ENCODE results near the gene MAN2C1. TPM values are rescaled to one million over a fixed set of nuclear protein-coding genes. Genes with fewer than 3 reads are reported as not detected.
"Not testable (repeated sequence)": the region's sequence is repeated elsewhere in the genome, so short reads cannot be mapped to it uniquely, and the experiment has no call there.

Gene MAN2C1
- total RNA-seq, 2 donors from 2014 or later: 115 to 176 TPM

GRCh38 chr15:75348034-75348561 lies 20.3 kb downstream of the MAN2C1 start:
- no peak for TF ChIP-seq CTCF (IDR thresholded peaks at IDR 0.05)
- H3K4me3 ChIP-seq: peak overlapping the region; percentile 96
- H3K27me3 ChIP-seq: no peaks in the 10 kb centered on the region
- peak overlapping the region; percentile 31 for H3K27ac ChIP-seq
- peak overlapping the region; percentile 81 to 90 for H3K9ac ChIP-seq (ENCODE audit: low read depth in 2 of 2, low read length in 2 of 2)
- peaks cover 5% of the 10 kb centered on the region for H3K4me1 ChIP-seq
- H3K9me3 ChIP-seq: no peaks in the 10 kb centered on the region
- intact Hi-C loops (cut with DNase I): no loop called here
- H3K36me3 ChIP-seq: no peaks in the 10 kb centered on the region
- DNase-seq: no peak

GRCh38 chr15:75347222-75348033 lies 21.0 kb downstream of the MAN2C1 start:
- intact Hi-C loops (cut with DNase I): no loop called here
- Histone ChIP-seq H3K4me1 (peaks cover 5% of the 10 kb centered on the region), H3K9ac (ENCODE audit: low read depth in 2 of 2, low read length in 2 of 2) (peak overlapping the region; percentile 81 to 90), H3K27ac (peak overlapping the region; percentile 50), H3K36me3 (no peaks in the 10 kb centered on the region), H3K9me3 (no peaks in the 10 kb centered on the region), H3K27me3 (no peaks in the 10 kb centered on the region), H3K4me3 (peak overlapping the region; percentile 96)
- DNase-seq: peak; percentile 85
- TF ChIP-seq CTCF (IDR thresholded peaks at IDR 0.05): no peak

GRCh38 chr15:75346796-75347221 lies 21.6 kb downstream of the MAN2C1 start, which contains the start of gene NEIL1:
Gene NEIL1 (plus strand): TSS chr15:75347039. CDS start chr15:75348906, 1,867 bp downstream.
- Histone ChIP-seq H3K36me3 (no peaks in the 10 kb centered on the region), H3K27me3 (no peaks in the 10 kb centered on the region), H3K9me3 (no peaks in the 10 kb centered on the region), H3K4me1 (peaks cover 5% of the 10 kb centered on the region), H3K4me3 (peak within 1 kb of the TSS; percentile 96), H3K27ac (peak within 1 kb of the TSS; percentile 50), H3K9ac (ENCODE audit: low read depth in 2 of 2, low read length in 2 of 2) (peak within 1 kb of the TSS; percentile 81 to 90)
- DNase-seq: peak; percentile 63
- intact Hi-C loops (cut with DNase I): no loop called here
- no peak for TF ChIP-seq CTCF (IDR thresholded peaks at IDR 0.05)

GRCh38 chr15:75343953-75344352 lies 24.5 kb downstream of the MAN2C1 start:
- H3K9ac ChIP-seq (ENCODE audit: low read depth in 2 of 2, low read length in 2 of 2); DNase-seq; H3K27me3 ChIP-seq; H3K4me3 ChIP-seq; intact Hi-C loops (cut with DNase I); H3K27ac ChIP-seq; H3K4me1 ChIP-seq; H3K9me3 ChIP-seq; H3K36me3 ChIP-seq: not testable (repeated sequence)

GRCh38 chr15:75342221-75342620 lies 26.2 kb downstream of the MAN2C1 start:
- no peak for TF ChIP-seq CTCF (IDR thresholded peaks at IDR 0.05)
- H3K9ac ChIP-seq (ENCODE audit: low read depth in 2 of 2, low read length in 2 of 2): no peak overlapping the region
- no peak overlapping the region for H3K4me3 ChIP-seq
- no peaks in the 10 kb centered on the region for H3K4me1 ChIP-seq
- no peaks in the 10 kb centered on the region for H3K27me3 ChIP-seq
- no peak overlapping the region for H3K27ac ChIP-seq
- H3K9me3 ChIP-seq: no peaks in the 10 kb centered on the region
- H3K36me3 ChIP-seq: no peaks in the 10 kb centered on the region
- DNase-seq: no peak
- intact Hi-C loops (cut with DNase I): no loop called here
